Endothelial cell of umbilical vein (primary cell): Measurements from ENCODE around the gene PNRC1. TPM values are rescaled to one million over a fixed set of nuclear protein-coding genes. Genes with fewer than 3 reads are reported as not detected.

Source experiments
- BruUV-seq: library from RNA; stranded (reverse); fragments of 400-500 nt; replicated peaks from 2 replicates; lab custom pipeline; 2021; lab: Mats Ljungman, UMichigan
- CTCF ChIA-PET: fragments of 300-600, 350-600 bp; sonication (Branson Sonifier 250); formaldehyde crosslinking; loops from one replicate; lab custom pipeline; 2021; ENCODE audit warnings: antibody characterized with exemption, inconsistent platforms; lab: Charles Lee
- POLR2A ChIA-PET: fragments of 300-600, 350-600 bp; sonication (Branson Sonifier 250); formaldehyde crosslinking; loops from one replicate; lab custom pipeline; 2021; ENCODE audit warnings: antibody characterized with exemption, inconsistent platforms; lab: Charles Lee
- DNase-seq: peaks from one replicate; pipeline ENCODE4 v3.0.0-alpha.2; 2011; ENCODE audit warnings: low read depth, low spot score
- FAIRE-seq: peaks from 2 replicates; lab custom pipeline; 2011; peaks lifted over from hg19 to GRCh38; lab: Jason Lieb, UNC
- H2AFZ ChIP-seq: 2 replicates; pipeline ENCODE4 v1.6.0; 2012; ENCODE audit warnings: low read depth, low read length, control low read depth, inconsistent platforms
- H3K27ac ChIP-seq: 2 replicates; pipeline ENCODE4 v1.5.1; 2011; ENCODE audit warnings: low read depth, mild to moderate bottlenecking, control low read depth, low read length, moderate library complexity; ENCODE audit not compliant: insufficient read depth
- H3K27me3 ChIP-seq, 2 experiments: 2 replicates each; pipeline versions ENCODE4 v1.6.0 to v1.6.1; 2011; ENCODE audit warnings: low read length in 2 of 2, mixed read lengths in 1 of 2; ENCODE audit not compliant: control insufficient read depth in 2 of 2, insufficient read depth in 2 of 2
- H3K36me3 ChIP-seq, 2 experiments: 2 replicates in 1 of 2; 3 replicates in 1 of 2; pipeline ENCODE4 v1.5.1; 2011; ENCODE audit warnings: low read length in 2 of 2, mild to moderate bottlenecking in 1 of 2, moderate library complexity in 1 of 2; ENCODE audit not compliant: control insufficient read depth in 2 of 2, insufficient read depth in 2 of 2; ENCODE audit errors: extremely low read depth in 1 of 2
- H3K4me1 ChIP-seq: 3 replicates; pipeline ENCODE4 v1.5.1; 2011; ENCODE audit warnings: mild to moderate bottlenecking, low read length; ENCODE audit not compliant: control insufficient read depth, insufficient read depth; ENCODE audit errors: extremely low read depth
- H3K4me2 ChIP-seq: 2 replicates; pipeline ENCODE4 v1.6.1; 2011; ENCODE audit warnings: low read length, control low read depth, mixed read lengths; ENCODE audit not compliant: insufficient read depth
- H3K4me3 ChIP-seq, 3 experiments: fragments of 200-600 bp in 1 of 3; sonication (generic), shearing (Covaris generic) in 1 of 3; replicated peaks in 1 of 3; 2 replicates each; pipeline ENCODE4 v1.5.1; 2011 to 2016; ENCODE audit warnings: control low read depth in 3 of 3, low read length in 3 of 3, mild to moderate bottlenecking in 2 of 3, inconsistent platforms in 1 of 3, low read depth in 1 of 3, moderate library complexity in 1 of 3; ENCODE audit not compliant: insufficient read depth in 1 of 3
- H3K79me2 ChIP-seq: 2 replicates; pipeline ENCODE4 v1.6.0; 2012; ENCODE audit warnings: low read length, inconsistent platforms; ENCODE audit not compliant: control insufficient read depth, insufficient read depth
- H3K9ac ChIP-seq: replicated peaks from 2 replicates; pipeline ENCODE3; 2011; ENCODE audit warnings: low read length, control low read depth; ENCODE audit not compliant: insufficient read depth; ENCODE audit errors: extremely low read depth
- H3K9me1 ChIP-seq: replicated peaks from 3 replicates; pipeline ENCODE4 v1.6.0; 2011; ENCODE audit warnings: mild to moderate bottlenecking, low read length; ENCODE audit not compliant: control insufficient read depth, insufficient read depth; ENCODE audit errors: extremely low read depth
- H3K9me3 ChIP-seq: replicated peaks from 2 replicates; pipeline ENCODE4 v1.5.1; 2012; ENCODE audit warnings: low read length, inconsistent platforms; ENCODE audit not compliant: control insufficient read depth, insufficient read depth
- H4K20me1 ChIP-seq: replicated peaks from 2 replicates; pipeline ENCODE3; 2011; ENCODE audit warnings: mild to moderate bottlenecking, low read length; ENCODE audit not compliant: control insufficient read depth, insufficient read depth; ENCODE audit errors: extremely low read depth
- CTCF ChIP-seq, 2 donors: IDR thresholded peaks; 1 replicate in 1 of 2; 2 replicates in 1 of 2; pipeline ENCODE4 v1.5.1; 2011; ENCODE audit warnings: low read length in 2 of 2, mild to moderate bottlenecking in 2 of 2, moderate library complexity in 2 of 2, control low read depth in 1 of 2, inconsistent platforms in 1 of 2, low read depth in 1 of 2; ENCODE audit not compliant: insufficient read depth in 1 of 2; ENCODE audit errors: extremely low read depth in 1 of 2
- EZH2 ChIP-seq: IDR thresholded peaks from 2 replicates; pipeline ENCODE4 v1.6.1; 2012; ENCODE audit warnings: borderline replicate concordance, low read depth, mild to moderate bottlenecking, moderate library complexity, low read length, inconsistent platforms; ENCODE audit not compliant: severe bottlenecking
- FOS ChIP-seq: IDR thresholded peaks from 2 replicates; pipeline ENCODE4 v1.6.1; 2011; ENCODE audit warnings: mild to moderate bottlenecking, low read length, moderate library complexity, borderline replicate concordance; ENCODE audit not compliant: insufficient read depth
- GATA2 ChIP-seq: IDR thresholded peaks from 2 replicates; pipeline ENCODE4 v1.7.0; 2011; ENCODE audit warnings: low read depth, mild to moderate bottlenecking, moderate library complexity, mixed read lengths, low read length; ENCODE audit not compliant: insufficient read length, insufficient read depth
- JUN ChIP-seq: IDR thresholded peaks from 2 replicates; pipeline ENCODE4 v1.6.1; 2011; ENCODE audit warnings: borderline replicate concordance, low read depth; ENCODE audit not compliant: insufficient read length, insufficient read depth
- MAX ChIP-seq: IDR thresholded peaks from 2 replicates; pipeline ENCODE4 v1.6.1; 2011; ENCODE audit not compliant: insufficient read depth, insufficient read length
- MYC ChIP-seq: IDR thresholded peaks from one replicate; pipeline ENCODE4 v1.6.1; 2011; ENCODE audit warnings: mild to moderate bottlenecking, low read depth, low read length
- POLR2A ChIP-seq: IDR thresholded peaks from 2 replicates; pipeline ENCODE4 v1.6.1; 2012; ENCODE audit warnings: low read depth, mild to moderate bottlenecking, control low read depth, low read length
- POLR2AphosphoS5 ChIP-seq: IDR thresholded peaks from 2 replicates; pipeline ENCODE4 v1.6.1; 2012; ENCODE audit warnings: low read depth, mild to moderate bottlenecking, control low read depth, low read length, moderate library complexity; ENCODE audit not compliant: insufficient read depth
- dilution Hi-C: fragments of 300-500 bp; cut with MboI; formaldehyde crosslinking; loops from one replicate; pipeline ENCODE4 v1.15.0; 2019; ENCODE audit warnings: low sequenced_read_pairs; ENCODE audit not compliant: extremely low pct_ligation_motif_present
- intact Hi-C: fragments of 100-400 bp; cut with micrococcal nuclease; formaldehyde crosslinking; loops from one replicate; pipeline ENCODE4 v1.10.0; 2022
- polyA plus RNA-seq, 4 experiments: library from polyadenylated mRNA; depleted of rRNA in 3 of 4; stranded (reverse) in 3 of 4; unstranded in 1 of 4; fragments of >200 nt; gene quantifications; 2 replicates each; pipeline versions ENCODE4 v1.2.1 to v1.2.3, GENCODE V29; 2011 to 2012; ENCODE audit warnings: missing spikeins in 1 of 4
- total RNA-seq: library from RNA; stranded (reverse); gene quantifications from 2 replicates; pipeline ENCODE4 v1.2.3, GENCODE V29; 2021

Gene PNRC1
- total and polyA plus RNA-seq, 2 donors (not counting 3 experiments of a cell fraction or from before 2014, with no cell fraction given) = 9.6 to 87.9 TPM

DNA sequence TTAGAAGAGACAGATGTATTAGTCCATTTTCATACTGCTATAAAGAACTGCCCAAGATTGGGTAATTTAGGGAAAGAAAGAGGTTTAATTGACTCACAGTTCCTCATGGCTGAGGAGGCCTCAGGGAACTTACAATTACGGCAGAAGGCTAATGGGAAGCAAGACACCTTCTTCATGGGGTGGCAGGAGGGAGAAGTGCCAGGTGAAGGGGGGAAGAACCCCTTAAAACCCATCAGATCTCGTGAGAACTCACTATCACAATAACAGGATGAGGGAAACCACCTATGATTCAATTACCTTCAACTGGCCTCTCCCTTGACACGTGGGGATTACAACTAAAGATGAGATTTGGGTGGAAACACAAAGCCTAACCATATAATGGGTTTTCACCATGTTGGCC, 28.9 kb upstream of the PNRC1 start:
- no peaks in the 10 kb centered on the region for H4K20me1 ChIP-seq
- no peak for FAIRE-seq
- H3K9me1 ChIP-seq = no peaks in the 10 kb centered on the region
- no peak overlapping the region for H3K4me3 ChIP-seq
- ChIA-PET POLR2A (interaction anchor here (1.3 kb wide), 1 partner anchor 29 kb away, joined by 3 read pairs; the partner anchor contains the start of gene PNRC1), CTCF (no interaction called here)
- no TSS peak for BruUV-seq
- H3K79me2 ChIP-seq = no peaks in the 10 kb centered on the region
- H3K9me3 ChIP-seq = no peaks in the 10 kb centered on the region
- dilution Hi-C loops = no loop called here
- no peaks in the 10 kb centered on the region for H3K4me1 ChIP-seq
- no peak for DNase-seq
- no peaks in the 10 kb centered on the region for H3K27me3 ChIP-seq
- TF ChIP-seq POLR2AphosphoS5 = no peak
- no peak for TF ChIP-seq FOS
- no peak for TF ChIP-seq MAX
- TF ChIP-seq MYC = no peak
- no peak for TF ChIP-seq GATA2
- TF ChIP-seq CTCF (IDR thresholded peaks at IDR 0.05; ENCODE audit: extremely low read depth in 1 of 2, insufficient read depth in 1 of 2, low read depth in 1 of 2, low read length in 2 of 2) = no peak
- no peak for TF ChIP-seq JUN
- TF ChIP-seq POLR2A = no peak
- TF ChIP-seq EZH2 = no peak
- H3K36me3 ChIP-seq = no peaks in the 10 kb centered on the region
- H3K4me2 ChIP-seq = no peak overlapping the region
- no peak overlapping the region for H3K9ac ChIP-seq
- H3K27ac ChIP-seq = no peak overlapping the region
- no peak overlapping the region for H2AFZ ChIP-seq
- intact Hi-C loops = no loop called here
